HCT116 (cell line): ENCODE data around the gene NUDT16.

Experiments used
- CTCF ChIP-seq, 3 experiments: fragments of 200-600 bp in 1 of 3; sonication (generic) in 1 of 3; IDR thresholded peaks in 2 of 3; conservative IDR thresholded peaks in 1 of 3; 2 replicates each; pipeline ENCODE4 v1.5.1; 2012 to 2017; ENCODE audit warnings: low read depth in 2 of 3, low read length in 2 of 3, antibody characterized with exemption in 1 of 3, borderline replicate concordance in 1 of 3, control low read depth in 1 of 3, mild to moderate bottlenecking in 1 of 3, mixed read lengths in 1 of 3, mixed run types in 1 of 3, moderate library complexity in 1 of 3; ENCODE audit not compliant: insufficient read depth in 1 of 3
- MAX ChIP-seq: IDR thresholded peaks from 2 replicates; pipeline ENCODE4 v1.6.1; 2012
- POLR2AphosphoS5 ChIP-seq: IDR thresholded peaks from 2 replicates; pipeline ENCODE4 v1.6.1; 2011; ENCODE audit warnings: mild to moderate bottlenecking, low read depth, low read length, moderate library complexity
- TCF7L2 ChIP-seq: IDR thresholded peaks from 2 replicates; pipeline ENCODE4 v1.7.0; 2011; ENCODE audit warnings: borderline replicate concordance, inconsistent platforms; ENCODE audit not compliant: insufficient read depth, insufficient read length; ENCODE audit errors: extremely low read depth

GRCh38 chr3:131427226-131427625, 45.7 kb downstream of the NUDT16 start:
- no peak for TF ChIP-seq CTCF (IDR thresholded peaks at IDR 0.05 in 2 of 3, conservative IDR thresholded peaks at IDR 0.05 in 1 of 3; ENCODE audit: borderline replicate concordance in 1 of 3, insufficient read depth in 1 of 3, low read depth in 2 of 3, low read length in 2 of 3)
- no peak for TF ChIP-seq POLR2AphosphoS5
- no peak for TF ChIP-seq MAX
- TF ChIP-seq TCF7L2, result no peak
